ENCODE results near the gene ABCA1. TPM values are rescaled to one million over a fixed set of nuclear protein-coding genes. Genes with fewer than 3 reads are reported as not detected.

ABCA1 gene
- total and polyA plus RNA-seq, 2 of the 4 experiments (the other 2 are of a cell fraction): 5.8 to 52.2 TPM

DNA sequence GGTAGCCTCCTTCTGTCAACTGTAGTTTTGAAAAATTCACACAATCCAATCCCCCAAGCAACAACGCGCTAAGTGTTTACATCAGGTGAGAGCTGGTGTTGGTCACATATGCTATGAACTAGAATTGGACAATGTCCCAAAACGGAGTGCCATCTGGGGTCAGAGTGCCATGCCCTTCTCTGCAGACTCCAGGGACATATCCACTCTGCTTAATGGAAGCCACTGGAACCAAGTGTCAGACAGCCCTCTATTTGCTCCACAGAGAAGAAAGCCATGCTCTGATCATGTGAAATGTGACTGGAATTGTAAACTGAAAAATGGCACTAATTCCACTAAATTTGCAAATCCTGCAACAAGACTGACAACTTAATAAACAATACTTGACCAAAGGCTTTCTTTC, 12.2 kb downstream of the ABCA1 start:
- Histone ChIP-seq H3K27me3 (ENCODE audit: control insufficient read depth, insufficient read depth, low read length) (no peaks in the 10 kb centered on the region), H2AK5ac (ENCODE audit: low read depth, low read length) (no peak overlapping the region), H4K20me1 (ENCODE audit: insufficient read depth, low read length) (peaks cover 76% of the 10 kb centered on the region), H3K36me3 (ENCODE audit: control insufficient read depth, insufficient read depth, low read length) (peaks cover 2% of the 10 kb centered on the region), H3K4me1 (ENCODE audit: control insufficient read depth, insufficient read depth, low read length) (peaks cover 6% of the 10 kb centered on the region), H4K8ac (ENCODE audit: low read depth in 2 of 2, low read length in 2 of 2) (no peak overlapping the region), H3K79me1 (ENCODE audit: low read depth in 1 of 2, low read length in 2 of 2) (peaks cover 40 to 57% of the 10 kb centered on the region in 2 experiments), H3K14ac (replicated peaks; ENCODE audit: low read depth, low read length) (no peak overlapping the region), H3K27ac (ENCODE audit: insufficient read depth, low read length) (no peak overlapping the region), H2BK20ac (ENCODE audit: low read depth, low read length) (no peak overlapping the region), H3K4me3 (ENCODE audit: insufficient read depth, low read depth, low read length) (no peak overlapping the region), H3K18ac (ENCODE audit: low read depth, low read length) (no peak overlapping the region), H2AFZ (replicated peaks; ENCODE audit: low read length, poor library complexity) (no peak overlapping the region), H3K23ac (ENCODE audit: low read depth, low read length) (no peak overlapping the region), H3K9me3 (ENCODE audit: control insufficient read depth, insufficient read depth, low read length) (no peaks in the 10 kb centered on the region), H2BK5ac (ENCODE audit: low read depth, low read length, poor library complexity, severe bottlenecking) (no peak overlapping the region), H4K5ac (ENCODE audit: low read depth, low read length) (no peak overlapping the region), H3K9ac (ENCODE audit: low read depth, low read length) (no peak overlapping the region), H3K4ac (ENCODE audit: low read depth, low read length) (no peak overlapping the region), H2BK15ac (ENCODE audit: low read depth, low read length) (no peak overlapping the region), H3K56ac (ENCODE audit: extremely low read depth, insufficient read depth, low read length) (no peak overlapping the region), H4K91ac (ENCODE audit: insufficient read depth, low read depth, low read length) (no peak overlapping the region), H2BK120ac (ENCODE audit: low read depth, low read length) (no peak overlapping the region), H3K9me1 (ENCODE audit: insufficient read depth, low read length) (peaks cover 11% of the 10 kb centered on the region), H3K4me2 (ENCODE audit: low read depth, low read length) (no peak overlapping the region), H2AK9ac (replicated peaks; ENCODE audit: low read depth, low read length, poor library complexity) (no peak overlapping the region)
- intact Hi-C loops (cut with micrococcal nuclease) (no loop called here), in situ Hi-C loops (cut with MboI; ENCODE audit: low sequenced_read_pairs) (no loop called here), dilution Hi-C loops (cut with HindIII; ENCODE audit: low sequenced_read_pairs, unreplicated experiment) (no loop called here)
- TF ChIP-seq MAFK (IDR thresholded peaks at IDR 0.05; ENCODE audit: low read depth, low read length) (no peak), RCOR1 (IDR thresholded peaks at IDR 0.05; ENCODE audit: insufficient replicate concordance, low read length) (no peak), MAZ (IDR thresholded peaks at IDR 0.05; ENCODE audit: borderline replicate concordance, low read depth, low read length) (no peak), FOS (IDR thresholded peaks at IDR 0.05; ENCODE audit: low read depth, low read length) (no peak), RAD21 (IDR thresholded peaks at IDR 0.05; ENCODE audit: low read length) (no peak), SMC3 (IDR thresholded peaks at IDR 0.05; ENCODE audit: low read depth, low read length) (no peak), NFE2L2 (IDR thresholded peaks at IDR 0.05; ENCODE audit: low read depth, low read length) (no peak), MXI1 (IDR thresholded peaks at IDR 0.05; ENCODE audit: borderline replicate concordance, low read depth, low read length) (no peak), POLR2A (IDR thresholded peaks at IDR 0.05; ENCODE audit: low read depth, low read length) (no peak)
- TF ChIP-seq, protein P1, sequence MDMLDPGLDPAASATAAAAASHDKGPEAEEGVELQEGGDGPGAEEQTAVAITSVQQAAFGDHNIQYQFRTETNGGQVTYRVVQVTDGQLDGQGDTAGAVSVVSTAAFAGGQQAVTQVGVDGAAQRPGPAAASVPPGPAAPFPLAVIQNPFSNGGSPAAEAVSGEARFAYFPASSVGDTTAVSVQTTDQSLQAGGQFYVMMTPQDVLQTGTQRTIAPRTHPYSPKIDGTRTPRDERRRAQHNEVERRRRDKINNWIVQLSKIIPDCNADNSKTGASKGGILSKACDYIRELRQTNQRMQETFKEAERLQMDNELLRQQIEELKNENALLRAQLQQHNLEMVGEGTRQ (IDR thresholded peaks at IDR 0.05; ENCODE audit: low read depth, low read length): no peak
- no TSS peak for BruUV-seq (replicated peaks)
- CTCF ChIA-PET: no interaction called here
- POLR2A ChIA-PET (ENCODE audit: unreplicated experiment): no interaction called here
- no peak for ATAC-seq (ENCODE audit: low read depth)
- no CpG with 5 or more reads among the region's 3 CpGs for WGBS, 2 experiments (ENCODE audit: extremely low coverage in 2 of 2, insufficient read length in 1 of 2)
- no peak for DNase-seq
